NCI-H1105 (cell line): ENCODE measurements around the gene GALNT17.
"Not testable (repeated sequence)": the region's sequence is repeated elsewhere in the genome, so short reads cannot be mapped to it uniquely, and the experiment has no call there.

Experiments
- DNase-seq: peaks from one replicate; lab custom pipeline; 2025; lab: John Stamatoyannopoulos, UW

The GALNT17 gene

GRCh38 chr7:71165708-71166107, 33.8 kb downstream of the GALNT17 start:
- DNase-seq, result no peak

GRCh38 chr7:71171476-71171875, 39.5 kb downstream of the GALNT17 start:
- no peak for DNase-seq

- DNase-seq, result no peak
Observed at GRCh38 chr7:71173955-71174354, 42.0 kb downstream of the GALNT17 start.

- no peak for DNase-seq
Observed at GRCh38 chr7:71182438-71182935, 50.5 kb downstream of the GALNT17 start.

- DNase-seq, result no peak
Observed at GRCh38 chr7:71184136-71184535, 52.2 kb downstream of the GALNT17 start.

- DNase-seq, result no peak
Observed at GRCh38 chr7:71184609-71185008, 52.7 kb downstream of the GALNT17 start.

GRCh38 chr7:71186535-71187057, 54.7 kb downstream of the GALNT17 start:
- DNase-seq, result no peak

GRCh38 chr7:71191771-71192170, 59.8 kb downstream of the GALNT17 start:
- no peak for DNase-seq

GRCh38 chr7:71193099-71193810, 61.3 kb downstream of the GALNT17 start:
- no peak for DNase-seq

GRCh38 chr7:71198391-71198790, 66.4 kb downstream of the GALNT17 start:
- no peak for DNase-seq

- no peak for DNase-seq
Observed at GRCh38 chr7:71198887-71199286, 66.9 kb downstream of the GALNT17 start.

GRCh38 chr7:71206184-71206583, 74.2 kb downstream of the GALNT17 start:
- DNase-seq, result no peak

GRCh38 chr7:71208881-71209280, 76.9 kb downstream of the GALNT17 start:
- no peak for DNase-seq

- DNase-seq, result not testable (repeated sequence)
Observed at GRCh38 chr7:71209484-71209883, 77.5 kb downstream of the GALNT17 start.

- DNase-seq, result no peak
Observed at GRCh38 chr7:71210220-71210619, 78.3 kb downstream of the GALNT17 start.

- DNase-seq, result not testable (repeated sequence)
Observed at GRCh38 chr7:71212433-71212832, 80.5 kb downstream of the GALNT17 start.

- DNase-seq, result no peak
Observed at GRCh38 chr7:71216211-71216610, 84.3 kb downstream of the GALNT17 start.

GRCh38 chr7:71220210-71220695, 88.3 kb downstream of the GALNT17 start:
- DNase-seq, result no peak

GRCh38 chr7:71221049-71221448, 89.1 kb downstream of the GALNT17 start:
- no peak for DNase-seq

GRCh38 chr7:71221549-71221948, 89.6 kb downstream of the GALNT17 start:
- no peak for DNase-seq

GRCh38 chr7:71227126-71227525, 95.2 kb downstream of the GALNT17 start:
- no peak for DNase-seq

- no peak for DNase-seq
Observed at GRCh38 chr7:71229148-71229547, 97.2 kb downstream of the GALNT17 start.

- DNase-seq, result no peak
Observed at GRCh38 chr7:71229699-71230098, 97.8 kb downstream of the GALNT17 start.

GRCh38 chr7:71235253-71235652, 103.3 kb downstream of the GALNT17 start:
- DNase-seq, result no peak
